AG09309 (cell line): ENCODE data around the gene SPATA33.
"Not testable (repeated sequence)": the region's sequence is repeated elsewhere in the genome, so short reads cannot be mapped to it uniquely, and the experiment has no call there.

Source experiments
- DNase-seq: peaks from one replicate; pipeline ENCODE4 v3.0.0-alpha.2; 2010; ENCODE audit warnings: low read depth
- H3K4me3 ChIP-seq: 2 replicates; pipeline ENCODE4 v1.5.1; 2011; ENCODE audit warnings: mild to moderate bottlenecking, low read depth, low read length, moderate library complexity; ENCODE audit not compliant: control insufficient read depth
- CTCF ChIP-seq: IDR thresholded peaks from 2 replicates; pipeline ENCODE4 v1.5.1; 2011; ENCODE audit warnings: mild to moderate bottlenecking, low read depth, low read length, inconsistent platforms; ENCODE audit not compliant: insufficient read depth, control insufficient read depth; ENCODE audit errors: missing control alignments

Gene SPATA33

GRCh38 chr16:89689142-89689541, 31.5 kb downstream of the SPATA33 start:
- DNase-seq = no peak
- no peak overlapping the region for H3K4me3 ChIP-seq
- TF ChIP-seq CTCF = no peak

- DNase-seq, H3K4me3 ChIP-seq: not testable (repeated sequence)
Measured at GRCh38 chr16:89689621-89690020, 32.0 kb downstream of the SPATA33 start.

DNA sequence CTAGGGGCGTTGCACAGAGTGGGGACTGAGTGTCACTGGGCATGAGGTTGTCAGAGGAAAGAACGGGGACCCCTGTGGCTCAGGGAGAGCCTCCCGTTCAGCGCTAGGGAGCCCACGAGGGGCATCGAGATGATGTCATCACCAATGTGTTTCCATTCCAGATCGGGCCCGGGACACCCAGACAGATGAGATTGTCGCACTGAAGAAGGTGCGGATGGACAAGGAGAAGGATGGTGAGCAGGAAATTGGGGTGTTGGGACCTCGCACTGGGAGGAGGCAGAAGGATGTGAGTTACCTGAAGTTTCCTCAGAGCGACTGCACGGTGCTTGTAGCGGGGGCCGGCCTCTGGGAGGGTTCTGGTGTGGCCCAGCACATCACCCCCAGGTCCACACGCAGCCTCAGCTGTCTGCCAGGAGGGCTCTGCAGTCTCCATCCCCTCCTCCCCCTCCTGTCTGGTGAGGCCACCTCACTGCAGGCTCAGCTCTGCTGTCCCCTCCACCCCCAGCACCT, 32.8 kb downstream of the SPATA33 start:
- no peak for TF ChIP-seq CTCF
- no peak overlapping the region for H3K4me3 ChIP-seq
- no peak for DNase-seq

DNA sequence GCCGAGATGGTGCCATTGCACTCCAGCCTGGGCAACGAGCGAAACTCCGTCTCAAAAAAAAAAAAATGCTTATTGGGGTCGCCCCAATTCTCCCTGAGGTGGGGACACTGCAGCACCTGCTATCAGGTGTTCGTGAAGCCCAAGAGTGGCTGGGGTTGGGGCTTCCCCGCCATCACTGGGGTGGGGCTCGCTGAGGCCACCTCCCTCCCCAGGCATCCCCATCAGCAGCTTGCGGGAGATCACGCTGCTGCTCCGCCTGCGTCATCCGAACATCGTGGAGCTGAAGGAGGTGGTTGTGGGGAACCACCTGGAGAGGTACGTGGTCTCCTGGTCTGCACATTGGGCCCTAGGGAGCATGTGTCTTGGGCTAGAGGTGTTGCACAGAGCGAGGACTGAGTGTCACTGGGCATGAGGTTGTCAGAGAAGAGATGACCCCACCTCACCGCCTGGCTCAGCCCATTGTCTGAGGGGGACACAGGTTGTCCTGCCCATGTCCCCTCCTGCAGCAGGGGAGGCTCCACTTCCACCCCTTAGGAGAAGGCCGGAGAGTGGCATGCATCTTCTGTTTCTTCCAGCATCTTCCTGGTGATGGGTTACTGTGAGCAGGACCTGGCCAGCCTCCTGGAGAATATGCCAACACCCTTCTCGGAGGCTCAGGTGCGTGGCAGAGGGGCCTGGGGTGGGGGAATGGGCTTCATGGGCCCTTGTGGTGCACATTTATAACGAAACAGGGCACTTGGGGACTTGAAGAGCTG, 33.8 kb downstream of the SPATA33 start:
- TF ChIP-seq CTCF = no peak
- H3K4me3 ChIP-seq = no peak overlapping the region
- DNase-seq = no peak

GRCh38 chr16:89691986-89692569, 34.4 kb downstream of the SPATA33 start:
- no peak for TF ChIP-seq CTCF
- no peak for DNase-seq
- no peak overlapping the region for H3K4me3 ChIP-seq

- no peak overlapping the region for H3K4me3 ChIP-seq
- no peak for TF ChIP-seq CTCF
Measured at GRCh38 chr16:89693289-89693731, 35.7 kb downstream of the SPATA33 start.

More at GRCh38 chr16:89693289-89693731, 35.7 kb downstream of the SPATA33 start:
- no peak for DNase-seq
